Measurements from ENCODE around the gene ENTPD1. TPM values are rescaled to one million over a fixed set of nuclear protein-coding genes. Genes with fewer than 3 reads are reported as not detected.
A peak's percentile ranks its signal among the peaks of the same experiment; 100 is the strongest.

ENTPD1 gene
- total and polyA plus RNA-seq, 9 of the 15 experiments (the other 6 are each of a cell fraction or from before 2014, with no cell fraction given): 0.07 to 1.5 (median 0.37) TPM

DNA sequence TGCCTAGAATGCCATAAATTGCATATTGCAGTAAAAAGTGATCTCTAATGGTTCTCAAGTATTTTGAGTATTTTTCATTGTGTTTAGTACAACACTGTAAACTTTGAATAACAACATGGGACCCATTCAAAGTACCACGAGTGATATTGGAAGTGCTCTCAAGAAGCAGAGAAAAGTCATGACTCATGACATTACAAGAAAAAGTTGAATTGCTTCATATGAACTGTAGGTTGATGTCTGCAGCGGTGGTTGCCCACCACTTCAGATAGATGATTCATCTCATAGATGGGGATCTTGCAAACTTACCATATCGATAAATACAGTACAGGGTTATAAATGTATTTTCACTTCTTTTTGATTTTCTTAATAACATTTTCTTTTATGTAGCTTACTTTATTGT is 33.9 kb downstream of the ENTPD1 start:
- Histone ChIP-seq H3K4me2 (ENCODE audit: insufficient read depth, low read length) (no peak overlapping the region), H3K4me3 (no peak overlapping the region), H3K4me1 (replicated peaks in 1 of 2; ENCODE audit: control insufficient read depth in 2 of 2, insufficient read depth in 2 of 2, low read length in 2 of 2) (no peaks in the 10 kb centered on the region), H3K9me1 (ENCODE audit: control insufficient read depth, insufficient read depth, low read length) (no peaks in the 10 kb centered on the region), H3K36me3 (ENCODE audit: control insufficient read depth, insufficient read depth, low read length) (no peaks in the 10 kb centered on the region), H3K9me3 (replicated peaks; ENCODE audit: control insufficient read depth, insufficient read depth, low read depth, low read length) (no peaks in the 10 kb centered on the region), H3K9ac (ENCODE audit: insufficient read depth in 1 of 2, low read depth in 2 of 2, low read length in 2 of 2) (no peak overlapping the region), H2AFZ (ENCODE audit: low read depth, low read length) (no peak overlapping the region), H4K20me1 (replicated peaks; ENCODE audit: control insufficient read depth, insufficient read depth, low read length) (no peaks in the 10 kb centered on the region), H3K27me3 (ENCODE audit: control insufficient read depth in 2 of 2, insufficient read depth in 2 of 2, low read length in 2 of 2) (peaks cover 0 to 8% of the 10 kb centered on the region in 2 experiments; a peak in 1 of 5 replicates), H3K27ac (ENCODE audit: extremely low read depth, low read depth, low read length) (no peak overlapping the region), H3K79me2 (ENCODE audit: control insufficient read depth, insufficient read depth, low read length) (no peaks in the 10 kb centered on the region)
- ChIA-PET CTCF (ENCODE audit: low intra/inter-chr PET ratio) (no interaction called here), POLR2A (no interaction called here)
- in situ Hi-C loops (cut with MboI): no loop called here
- no peak for FAIRE-seq
- DNase-seq (ENCODE audit: extremely low read depth in 1 of 4, low spot score in 3 of 4): no peak
- intact Hi-C loops (cut with micrococcal nuclease): no loop called here
- ATAC-seq: no peak
- no TSS peak for BruUV-seq (replicated peaks)
- WGBS (ENCODE audit: insufficient coverage, low coverage, missing lambda C conversion rate): 6% methylated on average over 3 of the region's 3 CpGs
- TF ChIP-seq ZNF316 (IDR thresholded peaks at IDR 0.05) (0 out of 2 replicates have a peak, but pooled peaks have one; percentile 27), RBM15 (IDR thresholded peaks at IDR 0.05; ENCODE audit: insufficient read depth, low read length) (no peak), GABPB2 (CRISPR knock-in tag; conservative IDR thresholded peaks at IDR 0.05) (no peak)
- TF ChIP-seq, protein P1, sequence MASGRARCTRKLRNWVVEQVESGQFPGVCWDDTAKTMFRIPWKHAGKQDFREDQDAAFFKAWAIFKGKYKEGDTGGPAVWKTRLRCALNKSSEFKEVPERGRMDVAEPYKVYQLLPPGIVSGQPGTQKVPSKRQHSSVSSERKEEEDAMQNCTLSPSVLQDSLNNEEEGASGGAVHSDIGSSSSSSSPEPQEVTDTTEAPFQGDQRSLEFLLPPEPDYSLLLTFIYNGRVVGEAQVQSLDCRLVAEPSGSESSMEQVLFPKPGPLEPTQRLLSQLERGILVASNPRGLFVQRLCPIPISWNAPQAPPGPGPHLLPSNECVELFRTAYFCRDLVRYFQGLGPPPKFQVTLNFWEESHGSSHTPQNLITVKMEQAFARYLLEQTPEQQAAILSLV (tag; IDR thresholded peaks at IDR 0.05): no peak

DNA sequence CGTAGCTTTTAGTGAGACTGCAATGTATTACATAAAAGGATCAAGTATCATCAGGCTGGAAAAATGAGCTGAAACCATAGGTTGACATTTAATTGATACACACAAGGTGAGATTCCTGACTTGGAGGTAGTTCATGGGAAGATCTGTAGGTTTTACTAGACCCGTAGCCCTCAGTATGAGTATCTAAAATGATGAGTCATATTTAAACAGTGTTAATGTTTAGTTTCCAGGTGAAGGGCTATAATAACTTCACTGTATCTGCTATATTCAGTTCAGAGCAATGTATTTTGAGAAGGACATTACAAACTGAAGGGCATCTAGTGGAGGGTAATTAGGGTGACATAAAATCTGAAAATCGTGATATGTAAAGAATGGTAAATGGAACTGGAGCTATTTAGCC is 35.0 kb downstream of the ENTPD1 start:
- Histone ChIP-seq H3K4me1 (replicated peaks in 1 of 2; ENCODE audit: control insufficient read depth in 2 of 2, insufficient read depth in 2 of 2, low read length in 2 of 2) (no peaks in the 10 kb centered on the region), H3K27me3 (ENCODE audit: control insufficient read depth in 2 of 2, insufficient read depth in 2 of 2, low read length in 2 of 2) (peaks cover 0 to 5% of the 10 kb centered on the region in 2 experiments; a peak in 1 of 5 replicates), H4K20me1 (replicated peaks; ENCODE audit: control insufficient read depth, insufficient read depth, low read length) (no peaks in the 10 kb centered on the region), H3K4me2 (ENCODE audit: insufficient read depth, low read length) (no peak overlapping the region), H3K36me3 (ENCODE audit: control insufficient read depth, insufficient read depth, low read length) (no peaks in the 10 kb centered on the region), H3K9me1 (ENCODE audit: control insufficient read depth, insufficient read depth, low read length) (no peaks in the 10 kb centered on the region), H3K27ac (ENCODE audit: extremely low read depth, low read depth, low read length) (no peak overlapping the region), H3K9me3 (replicated peaks; ENCODE audit: control insufficient read depth, insufficient read depth, low read depth, low read length) (no peaks in the 10 kb centered on the region), H3K4me3 (no peak overlapping the region), H3K79me2 (ENCODE audit: control insufficient read depth, insufficient read depth, low read length) (no peaks in the 10 kb centered on the region), H2AFZ (ENCODE audit: low read depth, low read length) (no peak overlapping the region), H3K9ac (ENCODE audit: insufficient read depth in 1 of 2, low read depth in 2 of 2, low read length in 2 of 2) (no peak overlapping the region)
- intact Hi-C loops (cut with micrococcal nuclease) (no loop called here), in situ Hi-C loops (cut with MboI) (no loop called here)
- FAIRE-seq (no peak), ATAC-seq (no peak), DNase-seq (ENCODE audit: extremely low read depth in 1 of 4, low spot score in 3 of 4) (no peak)
- no TSS peak for BruUV-seq (replicated peaks)
- POLR2A ChIA-PET: interaction anchor here (1.1 kb wide), 1 partner anchor 16 kb away, joined by 3 read pairs; no protein-coding TSS in a partner anchor
- CTCF ChIA-PET (ENCODE audit: low intra/inter-chr PET ratio): no interaction called here
- 14% methylated on average over 3 of the region's 3 CpGs for WGBS (ENCODE audit: insufficient coverage, low coverage, missing lambda C conversion rate)
- TF ChIP-seq MAFF (IDR thresholded peaks at IDR 0.05; ENCODE audit: low read length): 0 out of 2 replicates have a peak, but pooled peaks have one; percentile 4
- TF ChIP-seq, protein P2, sequence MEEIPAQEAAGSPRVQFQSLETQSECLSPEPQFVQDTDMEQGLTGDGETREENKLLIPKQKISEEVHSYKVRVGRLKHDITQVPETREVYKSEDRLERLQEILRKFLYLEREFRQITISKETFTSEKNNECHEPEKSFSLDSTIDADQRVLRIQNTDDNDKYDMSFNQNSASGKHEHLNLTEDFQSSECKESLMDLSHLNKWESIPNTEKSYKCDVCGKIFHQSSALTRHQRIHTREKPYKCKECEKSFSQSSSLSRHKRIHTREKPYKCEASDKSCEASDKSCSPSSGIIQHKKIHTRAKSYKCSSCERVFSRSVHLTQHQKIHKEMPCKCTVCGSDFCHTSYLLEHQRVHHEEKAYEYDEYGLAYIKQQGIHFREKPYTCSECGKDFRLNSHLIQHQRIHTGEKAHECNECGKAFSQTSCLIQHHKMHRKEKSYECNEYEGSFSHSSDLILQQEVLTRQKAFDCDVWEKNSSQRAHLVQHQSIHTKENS (CRISPR knock-in tag; IDR thresholded peaks at IDR 0.05): no peak
- TF ChIP-seq, protein P3, sequence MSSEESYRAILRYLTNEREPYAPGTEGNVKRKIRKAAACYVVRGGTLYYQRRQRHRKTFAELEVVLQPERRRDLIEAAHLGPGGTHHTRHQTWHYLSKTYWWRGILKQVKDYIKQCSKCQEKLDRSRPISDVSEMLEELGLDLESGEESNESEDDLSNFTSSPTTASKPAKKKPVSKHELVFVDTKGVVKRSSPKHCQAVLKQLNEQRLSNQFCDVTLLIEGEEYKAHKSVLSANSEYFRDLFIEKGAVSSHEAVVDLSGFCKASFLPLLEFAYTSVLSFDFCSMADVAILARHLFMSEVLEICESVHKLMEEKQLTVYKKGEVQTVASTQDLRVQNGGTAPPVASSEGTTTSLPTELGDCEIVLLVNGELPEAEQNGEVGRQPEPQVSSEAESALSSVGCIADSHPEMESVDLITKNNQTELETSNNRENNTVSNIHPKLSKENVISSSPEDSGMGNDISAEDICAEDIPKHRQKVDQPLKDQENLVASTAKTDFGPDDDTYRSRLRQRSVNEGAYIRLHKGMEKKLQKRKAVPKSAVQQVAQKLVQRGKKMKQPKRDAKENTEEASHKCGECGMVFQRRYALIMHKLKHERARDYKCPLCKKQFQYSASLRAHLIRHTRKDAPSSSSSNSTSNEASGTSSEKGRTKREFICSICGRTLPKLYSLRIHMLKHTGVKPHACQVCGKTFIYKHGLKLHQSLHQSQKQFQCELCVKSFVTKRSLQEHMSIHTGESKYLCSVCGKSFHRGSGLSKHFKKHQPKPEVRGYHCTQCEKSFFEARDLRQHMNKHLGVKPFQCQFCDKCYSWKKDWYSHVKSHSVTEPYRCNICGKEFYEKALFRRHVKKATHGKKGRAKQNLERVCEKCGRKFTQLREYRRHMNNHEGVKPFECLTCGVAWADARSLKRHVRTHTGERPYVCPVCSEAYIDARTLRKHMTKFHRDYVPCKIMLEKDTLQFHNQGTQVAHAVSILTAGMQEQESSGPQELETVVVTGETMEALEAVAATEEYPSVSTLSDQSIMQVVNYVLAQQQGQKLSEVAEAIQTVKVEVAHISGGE (CRISPR knock-in tag; IDR thresholded peaks at IDR 0.05): no peak
- TF ChIP-seq ZNF316 (IDR thresholded peaks at IDR 0.05): peak; percentile 45
- peak; percentile 26; the same call in 1 of the 2 replicates for TF ChIP-seq C11orf30 (IDR thresholded peaks at IDR 0.05; ENCODE audit: low read depth)
- no peak for TF ChIP-seq BDP1 (IDR thresholded peaks at IDR 0.05; ENCODE audit: insufficient read depth, insufficient read length)

Measured in K562 (cell line).